Common myeloid progenitor, CD34-positive (primary cell): Measurements from ENCODE around the gene RERE.

ENCODE experiments used
- CTCF ChIA-PET: fragments of 350-600 bp; sonication (Branson Sonifier 250); formaldehyde crosslinking; loops from one replicate; lab custom pipeline; 2021; ENCODE audit warnings: antibody characterized with exemption; lab: Charles Lee
- POLR2A ChIA-PET: fragments of 350-600 bp; sonication (Branson Sonifier 250); formaldehyde crosslinking; loops from one replicate; lab custom pipeline; 2021; ENCODE audit warnings: antibody characterized with exemption; lab: Charles Lee
- DNase-seq, 3 donors: peaks; one replicate each; pipeline versions ENCODE4 v3.0.0 to v3.0.0-alpha.2; 2013
- H3K27ac ChIP-seq, 2 experiments: 1 replicate in 1 of 2; 2 replicates in 1 of 2; pipeline ENCODE4 v1.7.0; 2013; ENCODE audit warnings: inconsistent platforms in 2 of 2, low read length in 2 of 2, mild to moderate bottlenecking in 2 of 2, low read depth in 1 of 2, moderate library complexity in 1 of 2; ENCODE audit not compliant: severe bottlenecking in 2 of 2, insufficient read depth in 1 of 2, poor library complexity in 1 of 2
- H3K27me3 ChIP-seq, 5 experiments: replicated peaks in 2 of 5; 1 replicate in 3 of 5; 2 replicates in 2 of 5; pipeline versions ENCODE4 v1.6.1 to v1.7.0; 2013; ENCODE audit warnings: low read length in 4 of 5, mild to moderate bottlenecking in 2 of 5, moderate library complexity in 2 of 5, inconsistent platforms in 1 of 5; ENCODE audit not compliant: insufficient read depth in 5 of 5, control insufficient read depth in 4 of 5
- H3K36me3 ChIP-seq, 4 experiments: 1 replicate in 2 of 4; 2 replicates in 2 of 4; pipeline versions ENCODE4 v1.6.1 to v1.7.0; 2013; ENCODE audit warnings: low read length in 3 of 4, control low read depth in 1 of 4, mild to moderate bottlenecking in 1 of 4; ENCODE audit not compliant: control insufficient read depth in 4 of 4, insufficient read depth in 4 of 4
- H3K4me1 ChIP-seq, 4 experiments: 1 replicate in 3 of 4; 2 replicates in 1 of 4; pipeline versions ENCODE4 v1.6.1 to v1.7.1; 2013; ENCODE audit warnings: low read length in 3 of 4, mild to moderate bottlenecking in 3 of 4, control low read depth in 1 of 4, inconsistent platforms in 1 of 4, moderate library complexity in 1 of 4; ENCODE audit not compliant: control insufficient read depth in 4 of 4, insufficient read depth in 4 of 4; ENCODE audit errors: control extremely low read depth in 1 of 4
- H3K4me3 ChIP-seq, 7 experiments: 1 replicate in 4 of 7; 2 replicates in 3 of 7; pipeline versions ENCODE4 v1.5.1 to v1.7.0; 2013; ENCODE audit warnings: mild to moderate bottlenecking in 7 of 7, low read length in 6 of 7, moderate library complexity in 6 of 7, inconsistent platforms in 2 of 7, low read depth in 2 of 7, control low read depth in 1 of 7; ENCODE audit not compliant: insufficient read depth in 4 of 7, control insufficient read depth in 1 of 7; ENCODE audit errors: extremely low read depth in 1 of 7
- H3K9me3 ChIP-seq, 5 experiments: 1 replicate in 4 of 5; 2 replicates in 1 of 5; pipeline versions ENCODE4 v1.6.1 to v1.7.1; 2013; ENCODE audit warnings: low read length in 4 of 5, mild to moderate bottlenecking in 2 of 5, inconsistent platforms in 1 of 5, low read depth in 1 of 5, moderate library complexity in 1 of 5; ENCODE audit not compliant: control insufficient read depth in 4 of 5, insufficient read depth in 2 of 5; ENCODE audit errors: control extremely low read depth in 1 of 5
- WGBS: methylation state at CpG from one replicate; pipeline ENCODE4 v1.1.5; 2013; ENCODE audit not compliant: insufficient coverage; 5-methylcytosine and 5-hydroxymethylcytosine counted together

The RERE gene

DNA sequence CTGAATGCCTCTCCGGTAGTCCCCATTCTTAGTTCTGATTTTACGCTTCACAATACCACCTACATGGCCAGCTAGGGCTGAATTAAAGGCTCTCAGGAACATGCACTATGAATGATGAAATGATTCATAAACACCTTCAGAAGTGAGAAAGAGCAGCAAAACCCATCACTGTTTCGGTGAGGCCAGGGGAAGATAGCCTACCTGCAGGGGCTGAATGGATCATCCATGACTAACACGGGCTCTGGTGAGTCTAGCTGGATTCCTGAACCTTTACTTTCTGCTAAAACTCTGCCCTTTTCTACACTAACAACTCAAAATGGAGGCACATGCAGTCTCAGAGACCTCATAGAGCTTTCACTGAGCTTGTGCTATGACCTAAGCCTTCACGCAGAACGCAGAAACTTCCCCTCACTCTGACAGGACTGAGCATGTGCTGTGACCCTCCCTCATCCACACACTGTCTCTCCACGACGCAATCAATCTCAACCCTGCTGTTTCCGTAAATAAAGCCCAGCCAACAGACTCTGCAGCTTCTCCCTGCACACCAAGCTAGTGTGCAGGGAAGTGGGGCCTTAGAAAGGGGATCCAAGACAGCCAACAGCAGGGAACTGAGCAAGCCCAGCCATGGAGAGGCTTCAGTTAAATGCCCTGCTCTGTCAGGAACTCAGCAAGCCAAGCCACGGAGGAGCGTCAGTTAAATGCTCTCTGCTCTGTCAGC lies 291.7 kb downstream of the RERE start:
- POLR2A ChIA-PET = interaction anchor here (0.6 to 1.2 kb wide), 3 partner anchors 13 to 601 kb away, joined by 3 to 8 read pairs (median 4); no protein-coding TSS in a partner anchor
- peak overlapping the region in 6 of 7 experiments; percentile 4 to 78 (median 56) for H3K4me3 ChIP-seq

DNA sequence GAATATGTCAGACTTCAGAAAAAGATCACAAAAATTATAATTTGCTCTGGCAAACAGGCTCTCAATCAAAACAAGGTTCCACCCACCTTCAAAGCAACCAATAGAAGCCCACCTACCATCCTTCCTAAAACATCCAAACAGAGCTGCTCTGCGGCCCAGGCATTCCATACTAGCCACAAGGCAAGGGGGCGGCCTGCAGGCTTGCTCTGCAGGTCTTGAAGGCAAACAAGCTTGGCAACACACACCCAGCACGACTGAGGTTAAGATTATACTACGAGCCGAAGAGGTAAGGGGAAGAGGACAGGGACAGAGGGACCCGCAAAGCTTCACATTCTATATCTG lies 292.3 kb downstream of the RERE start:
- Histone ChIP-seq H3K27ac (peak overlapping the region; percentile 81 to 89), H3K9me3 (no peaks in the 10 kb centered on the region), H3K4me3 (peak overlapping the region in 6 of 7 experiments; percentile 4 to 78 (median 56)), H3K4me1 (peaks cover 21 to 59% (median 39%) of the 10 kb centered on the region in 4 experiments), H3K36me3 (peaks cover 0 to 3% (median 0%) of the 10 kb centered on the region in 4 experiments), H3K27me3 (no peaks in the 10 kb centered on the region)
- POLR2A ChIA-PET = no interaction called here
- DNase-seq = peak in 2 of 3 donors; percentile 58 to 76
- 0% methylated on average over 2 of the region's 6 CpGs for WGBS
- CTCF ChIA-PET = interaction anchor here (0.9 to 1.9 kb wide), 11 partner anchors 9 to 201 kb away, joined by 3 to 10 read pairs (median 6); no protein-coding TSS in a partner anchor

More for the DNA sequence above, 291.7 kb downstream of the RERE start:
- no peaks in the 10 kb centered on the region for H3K27me3 ChIP-seq
- H3K27ac ChIP-seq = peak overlapping the region; percentile 81 to 89
- peaks cover 0 to 3% (median 0%) of the 10 kb centered on the region in 4 experiments for H3K36me3 ChIP-seq
- peaks cover 21 to 58% (median 39%) of the 10 kb centered on the region in 4 experiments for H3K4me1 ChIP-seq
- 4% methylated on average over 5 of the region's 11 CpGs for WGBS
- CTCF ChIA-PET = interaction anchor here (0.9 to 1.9 kb wide), 14 partner anchors 9 to 201 kb away, joined by 3 to 10 read pairs (median 5); no protein-coding TSS in a partner anchor
- no peaks in the 10 kb centered on the region for H3K9me3 ChIP-seq
- peak; percentile 95 to 100 (median 99) for DNase-seq

DNA sequence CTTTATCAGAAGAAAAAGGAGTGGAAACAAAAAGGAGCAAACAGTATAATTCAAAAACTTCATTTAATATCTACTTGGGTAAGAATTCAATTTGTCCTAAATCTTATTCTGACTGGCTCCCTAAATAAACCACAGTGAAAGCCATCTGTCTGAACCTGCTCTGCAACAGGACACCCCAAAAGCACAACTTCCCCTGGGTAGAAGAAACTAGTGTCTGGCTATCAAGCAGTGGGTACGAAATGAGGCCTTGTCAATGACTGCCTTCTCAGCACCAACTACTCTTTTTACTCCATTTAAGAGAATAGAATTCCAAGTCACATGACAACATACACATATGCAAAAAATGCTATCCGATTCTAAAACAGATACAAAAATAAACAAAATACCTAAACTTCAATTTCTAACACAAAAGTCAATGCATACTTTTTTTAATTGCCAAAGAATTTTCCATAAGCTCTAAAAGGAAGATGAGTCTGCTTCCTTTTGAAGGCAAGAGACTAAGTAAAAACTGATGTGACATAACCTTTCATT lies 292.7 kb downstream of the RERE start:
- Histone ChIP-seq H3K27me3 (no peaks in the 10 kb centered on the region), H3K4me3 (peak overlapping the region in 4 of 7 experiments; percentile 21 to 78 (median 59)), H3K27ac (peak overlapping the region; percentile 1 to 89), H3K36me3 (no peaks in the 10 kb centered on the region), H3K4me1 (peaks cover 21 to 61% (median 39%) of the 10 kb centered on the region in 4 experiments), H3K9me3 (no peaks in the 10 kb centered on the region)
- peak in 2 of 3 donors; percentile 65 to 77 for DNase-seq
- ChIA-PET POLR2A (no interaction called here), CTCF (interaction anchor here (0.9 to 1.9 kb wide), 5 partner anchors 8 to 59 kb away, joined by 3 to 9 read pairs (median 6); no protein-coding TSS in a partner anchor)
- WGBS = 24% methylated on average over 2 of the region's 2 CpGs

DNA sequence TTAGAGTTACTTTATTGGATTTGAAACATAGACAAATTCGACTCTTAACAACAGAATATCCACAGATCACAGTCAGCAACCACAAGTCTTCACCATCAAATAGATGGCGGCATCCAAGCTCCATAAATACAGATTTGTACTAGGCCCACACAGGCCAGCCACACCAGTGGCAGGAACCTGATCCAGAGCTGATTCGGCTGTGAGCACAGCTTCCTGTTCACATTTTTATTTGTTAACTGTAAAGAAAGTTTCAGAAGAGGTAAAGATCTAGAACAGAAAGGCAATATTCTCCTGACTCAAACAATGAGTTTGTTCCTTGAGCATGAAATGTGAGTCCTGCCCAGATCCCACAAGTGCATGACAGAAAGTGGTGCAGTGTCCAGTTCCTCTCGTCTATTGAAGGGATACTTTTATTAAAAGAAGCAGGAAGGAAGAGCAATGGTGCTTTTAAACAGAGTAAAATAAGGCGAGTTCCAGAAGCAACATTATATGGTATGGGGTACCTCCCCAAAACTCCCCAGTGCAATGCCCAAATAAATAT lies 293.7 kb downstream of the RERE start:
- CTCF ChIA-PET = interaction anchor here (1.2 to 1.4 kb wide), 2 partner anchors 70 to 115 kb away, joined by 4 read pairs; no protein-coding TSS in a partner anchor
- peak in 1 of 3 donors; percentile 47 for DNase-seq

DNA sequence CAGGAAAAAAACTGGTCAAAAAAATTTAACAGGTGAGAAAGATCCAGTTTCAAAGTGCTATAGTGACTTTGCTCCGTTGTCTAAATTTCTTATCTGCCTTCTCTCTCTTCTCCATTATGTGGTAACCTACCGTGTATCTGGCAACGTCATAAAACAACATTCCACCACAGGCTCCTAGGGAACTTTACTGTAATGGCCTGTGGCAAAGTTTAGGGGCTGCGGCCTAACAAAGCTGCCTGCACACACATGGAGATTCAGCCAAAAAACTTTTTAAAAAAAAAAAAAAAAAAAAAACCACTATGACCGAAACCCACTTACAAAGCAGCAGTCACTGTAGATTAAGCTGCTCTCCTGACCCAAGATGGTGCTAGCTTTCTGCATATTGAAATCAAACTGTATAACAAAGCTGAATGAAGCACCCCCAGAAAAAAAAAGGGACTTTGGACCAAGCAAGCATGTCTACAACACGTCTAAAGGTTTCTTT lies 296.9 kb downstream of the RERE start:
- Histone ChIP-seq H3K4me1 (peaks cover 25 to 55% (median 36%) of the 10 kb centered on the region in 4 experiments), H3K27ac (no peak overlapping the region), H3K9me3 (no peaks in the 10 kb centered on the region), H3K4me3 (no peak overlapping the region), H3K36me3 (no peaks in the 10 kb centered on the region), H3K27me3 (no peaks in the 10 kb centered on the region)
- 100% methylated on average over 1 of the region's 6 CpGs for WGBS
- peak in 1 of 3 donors; percentile 46 for DNase-seq
- ChIA-PET CTCF (interaction anchor here (0.6 kb wide), 1 partner anchor 120 kb away, joined by 3 read pairs; no protein-coding TSS in a partner anchor), POLR2A (interaction anchor here (0.7 kb wide), 1 partner anchor 146 kb away, joined by 3 read pairs; no protein-coding TSS in a partner anchor)

More for the DNA sequence above, 293.7 kb downstream of the RERE start:
- POLR2A ChIA-PET = no interaction called here
- no peaks in the 10 kb centered on the region for H3K9me3 ChIP-seq
- 47% methylated on average over 4 of the region's 5 CpGs for WGBS
- H3K27ac ChIP-seq = peak overlapping the region; percentile 3 to 47
- H3K4me3 ChIP-seq = peak overlapping the region in 2 of 7 experiments; percentile 37 to 78
- no peaks in the 10 kb centered on the region for H3K36me3 ChIP-seq
- no peaks in the 10 kb centered on the region for H3K27me3 ChIP-seq
- H3K4me1 ChIP-seq = peaks cover 21 to 60% (median 39%) of the 10 kb centered on the region in 4 experiments

DNA sequence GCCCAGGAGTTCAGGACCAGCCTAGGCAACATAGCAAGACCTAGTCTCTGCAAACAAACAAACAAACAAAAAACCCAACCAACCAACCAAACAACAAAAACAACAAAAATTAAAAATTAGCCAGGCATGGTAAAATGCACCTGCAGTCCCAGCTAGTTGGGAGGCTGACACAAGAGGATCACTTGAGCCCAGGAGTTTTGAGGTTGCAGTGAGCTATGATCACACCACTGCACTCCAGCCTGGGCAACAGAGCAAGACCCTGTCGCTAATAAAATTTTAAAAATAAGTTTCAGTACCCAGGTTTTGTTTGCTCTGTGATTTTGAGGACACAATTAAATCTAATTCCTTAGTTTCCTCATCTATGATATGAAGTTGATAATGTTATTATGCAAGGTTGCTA lies 298.3 kb downstream of the RERE start:
- Histone ChIP-seq H3K27ac (peak overlapping the region in 1 of 2 experiments; percentile 84), H3K4me3 (no peak overlapping the region), H3K4me1 (peaks cover 12 to 42% (median 23%) of the 10 kb centered on the region in 4 experiments), H3K27me3 (no peaks in the 10 kb centered on the region), H3K36me3 (peaks cover 0 to 3% (median under 1%) of the 10 kb centered on the region in 4 experiments), H3K9me3 (no peaks in the 10 kb centered on the region)
- DNase-seq = no peak
- ChIA-PET CTCF (interaction anchor here (1.3 to 1.4 kb wide), 2 partner anchors 13 to 41 kb away, joined by 3 read pairs; no protein-coding TSS in a partner anchor), POLR2A (no interaction called here)
- no CpG with 5 or more reads among the region's 1 CpG for WGBS
